ENCODE measurements around the gene FAM180B.

DNA sequence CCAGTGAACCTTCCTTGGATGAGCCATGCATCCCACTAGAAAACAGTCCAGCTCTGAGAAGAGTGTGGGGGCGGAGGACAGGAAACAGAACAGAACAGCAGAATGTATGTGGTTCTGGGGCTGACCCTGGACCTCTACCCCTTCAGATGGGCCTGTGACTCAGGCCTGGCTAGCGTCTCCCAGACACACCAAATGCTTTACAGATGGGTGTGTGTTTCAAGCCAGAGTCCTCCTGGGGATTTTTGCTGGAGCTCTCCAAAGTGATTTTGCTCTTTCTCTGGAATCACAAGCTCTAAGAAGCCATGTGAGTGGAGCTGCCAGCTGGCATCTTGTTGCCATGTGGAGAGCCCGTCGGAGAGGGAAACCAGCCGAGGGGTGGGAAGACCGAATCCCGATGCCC, 20.9 kb downstream of the FAM180B start:
- TF ChIP-seq, protein P1, sequence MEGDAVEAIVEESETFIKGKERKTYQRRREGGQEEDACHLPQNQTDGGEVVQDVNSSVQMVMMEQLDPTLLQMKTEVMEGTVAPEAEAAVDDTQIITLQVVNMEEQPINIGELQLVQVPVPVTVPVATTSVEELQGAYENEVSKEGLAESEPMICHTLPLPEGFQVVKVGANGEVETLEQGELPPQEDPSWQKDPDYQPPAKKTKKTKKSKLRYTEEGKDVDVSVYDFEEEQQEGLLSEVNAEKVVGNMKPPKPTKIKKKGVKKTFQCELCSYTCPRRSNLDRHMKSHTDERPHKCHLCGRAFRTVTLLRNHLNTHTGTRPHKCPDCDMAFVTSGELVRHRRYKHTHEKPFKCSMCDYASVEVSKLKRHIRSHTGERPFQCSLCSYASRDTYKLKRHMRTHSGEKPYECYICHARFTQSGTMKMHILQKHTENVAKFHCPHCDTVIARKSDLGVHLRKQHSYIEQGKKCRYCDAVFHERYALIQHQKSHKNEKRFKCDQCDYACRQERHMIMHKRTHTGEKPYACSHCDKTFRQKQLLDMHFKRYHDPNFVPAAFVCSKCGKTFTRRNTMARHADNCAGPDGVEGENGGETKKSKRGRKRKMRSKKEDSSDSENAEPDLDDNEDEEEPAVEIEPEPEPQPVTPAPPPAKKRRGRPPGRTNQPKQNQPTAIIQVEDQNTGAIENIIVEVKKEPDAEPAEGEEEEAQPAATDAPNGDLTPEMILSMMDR (IDR thresholded peaks at IDR 0.05; ENCODE audit: poor library complexity, severe bottlenecking), result no peak
- TF ChIP-seq EZH2 (IDR thresholded peaks at IDR 0.05; ENCODE audit: borderline replicate concordance, insufficient read depth, low read length, poor library complexity, severe bottlenecking), result no peak
- TF ChIP-seq POLR2AphosphoS5 (IDR thresholded peaks at IDR 0.05), result no peak
- no peak for TF ChIP-seq RAD21 (conservative IDR thresholded peaks at IDR 0.05)
- TF ChIP-seq TAF1 (IDR thresholded peaks at IDR 0.05; ENCODE audit: low read depth), result no peak
- TF ChIP-seq SMC3 (conservative IDR thresholded peaks at IDR 0.05; ENCODE audit: poor library complexity), result no peak
- TF ChIP-seq REST (IDR thresholded peaks at IDR 0.05; ENCODE audit: borderline replicate concordance), result no peak
- TF ChIP-seq EP300 (conservative IDR thresholded peaks at IDR 0.05; ENCODE audit: poor library complexity, severe bottlenecking), result no peak
- no peak for TF ChIP-seq MXI1 (conservative IDR thresholded peaks at IDR 0.05; ENCODE audit: poor library complexity, severe bottlenecking)
